ENCODE results near the gene PHGDH.
"Not testable (repeated sequence)": the region's sequence is repeated elsewhere in the genome, so short reads cannot be mapped to it uniquely, and the experiment has no call there.

Gene PHGDH

GRCh38 chr1:119766374-119766794 is 54.6 kb downstream of the PHGDH start:
- DNase-seq (ENCODE audit: low read depth), result no peak

GRCh38 chr1:119767486-119767885 is 55.8 kb downstream of the PHGDH start:
- no peak for DNase-seq (ENCODE audit: low read depth)

- DNase-seq (ENCODE audit: low read depth), result no peak
Observed at GRCh38 chr1:119768778-119769177, 57.0 kb downstream of the PHGDH start, which contains the start of gene HMGCS2. Gene HMGCS2 (minus strand): TSS chr1:119768905. CDS start chr1:119768844, 61 bp downstream.

GRCh38 chr1:119771016-119771415 is 59.3 kb downstream of the PHGDH start:
- no peak for DNase-seq (ENCODE audit: low read depth)

- no peak for DNase-seq (ENCODE audit: low read depth)
Observed at GRCh38 chr1:119771770-119772169, 60.0 kb downstream of the PHGDH start.

- DNase-seq (ENCODE audit: low read depth), result no peak
Observed at GRCh38 chr1:119772298-119772697, 60.6 kb downstream of the PHGDH start.

GRCh38 chr1:119773711-119774241 is 62.0 kb downstream of the PHGDH start:
- no peak for DNase-seq (ENCODE audit: low read depth)

- DNase-seq (ENCODE audit: low read depth), result no peak
Observed at GRCh38 chr1:119774746-119775490, 63.2 kb downstream of the PHGDH start.

GRCh38 chr1:119778359-119778758 is 66.6 kb downstream of the PHGDH start:
- DNase-seq (ENCODE audit: low read depth), result no peak

- no peak for DNase-seq (ENCODE audit: low read depth)
Observed at GRCh38 chr1:119778886-119779560, 67.3 kb downstream of the PHGDH start.

- no peak for DNase-seq (ENCODE audit: low read depth)
Observed at GRCh38 chr1:119779869-119780356, 68.2 kb downstream of the PHGDH start.

- no peak for DNase-seq (ENCODE audit: low read depth)
Observed at GRCh38 chr1:119781434-119782210, 69.9 kb downstream of the PHGDH start.

- DNase-seq (ENCODE audit: low read depth), result no peak
Observed at GRCh38 chr1:119782631-119783325, 71.0 kb downstream of the PHGDH start.

GRCh38 chr1:119783354-119784185 is 71.8 kb downstream of the PHGDH start:
- no peak for DNase-seq (ENCODE audit: low read depth)

GRCh38 chr1:119784191-119784781 is 72.6 kb downstream of the PHGDH start:
- no peak for DNase-seq (ENCODE audit: low read depth)

GRCh38 chr1:119786046-119786445 is 74.3 kb downstream of the PHGDH start:
- DNase-seq (ENCODE audit: low read depth), result not testable (repeated sequence)

GRCh38 chr1:119786473-119787050 is 74.8 kb downstream of the PHGDH start:
- DNase-seq (ENCODE audit: low read depth), result not testable (repeated sequence)

- no peak for DNase-seq (ENCODE audit: low read depth)
Observed at GRCh38 chr1:119787776-119788175, 76.0 kb downstream of the PHGDH start.

- no peak for DNase-seq (ENCODE audit: low read depth)
Observed at GRCh38 chr1:119790451-119791198, 78.9 kb downstream of the PHGDH start.

Measured in activated T-helper 9 cell treated with anti-CD3 and anti-CD28 coated beads, Interleukin-2, amount 50 U/mL, for 16 hours (primary cell).